Right renal cortex interstitium (tissue), 3 donors: ENCODE data around the gene UBE2M. TPM values are rescaled to one million over a fixed set of nuclear protein-coding genes. Genes with fewer than 3 reads are reported as not detected.
"Not testable (repeated sequence)": the region's sequence is repeated elsewhere in the genome, so short reads cannot be mapped to it uniquely, and the experiment has no call there.

Experiments
- DNase-seq, 3 donors: peaks; one replicate each; pipeline ENCODE4 v3.0.0-alpha.2; 2013; ENCODE audit warnings: low read depth in 3 of 3, low spot score in 2 of 3
- polyA plus RNA-seq, 3 donors: library from polyadenylated mRNA; unstranded; fragments of 120-200 nt; gene quantifications; one replicate each; pipeline ENCODE4 v1.2.1, GENCODE V29; 2013; ENCODE audit not compliant: insufficient read length in 3 of 3

Gene UBE2M
- polyA plus RNA-seq, 3 donors, result 79.4 to 99.8 (median 86.5) TPM

- DNase-seq, result peak; percentile 92 to 99 (median 96)
Observed at GRCh38 chr19:58543826-58544590, 14.4 kb downstream of the UBE2M start, which contains the start of gene TRIM28. Gene TRIM28, plus strand, starts transcription at chr19:58544064. Its CDS starts 694 bp downstream, at chr19:58544758.

DNA sequence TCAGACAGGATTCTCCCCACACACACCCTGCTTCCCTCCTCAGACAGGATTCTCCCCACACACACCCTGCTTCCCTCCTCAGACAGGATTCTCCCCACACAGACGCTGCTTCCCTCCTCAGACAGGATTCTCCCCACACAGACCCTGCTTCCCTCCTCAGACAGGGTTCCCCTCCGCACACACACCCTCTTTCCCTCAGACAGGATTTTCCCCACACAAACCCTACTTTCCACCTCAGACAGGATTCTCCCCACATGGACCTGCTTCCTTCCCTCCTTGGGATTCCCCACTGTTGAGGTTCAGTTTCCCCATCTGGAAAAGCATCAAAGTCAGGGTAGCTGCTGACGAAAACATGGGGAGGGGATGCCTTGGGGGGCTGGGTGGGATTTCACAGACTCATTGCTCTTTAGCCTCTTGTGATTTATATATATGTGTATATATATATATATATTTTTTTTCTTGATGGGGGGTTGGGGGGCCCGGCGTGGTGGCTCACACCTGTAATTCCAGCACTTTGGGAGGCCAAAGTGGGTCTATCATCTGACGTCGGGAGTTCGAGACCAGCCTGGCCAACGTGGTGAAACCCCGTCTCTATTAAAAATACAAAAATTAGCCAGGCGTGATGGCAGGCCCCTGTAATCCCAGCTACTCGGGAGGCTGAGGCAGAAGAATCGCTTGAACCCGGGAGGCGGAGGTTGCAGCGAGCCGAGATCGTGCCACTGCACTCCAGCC lies 15.6 kb downstream of the UBE2M start:
- DNase-seq, result not testable (repeated sequence)

GRCh38 chr19:58539169-58539559 lies 19.2 kb downstream of the UBE2M start:
- not testable (repeated sequence) for DNase-seq

- DNase-seq, result no peak
Observed at GRCh38 chr19:58538257-58539168, 19.9 kb downstream of the UBE2M start.

DNA sequence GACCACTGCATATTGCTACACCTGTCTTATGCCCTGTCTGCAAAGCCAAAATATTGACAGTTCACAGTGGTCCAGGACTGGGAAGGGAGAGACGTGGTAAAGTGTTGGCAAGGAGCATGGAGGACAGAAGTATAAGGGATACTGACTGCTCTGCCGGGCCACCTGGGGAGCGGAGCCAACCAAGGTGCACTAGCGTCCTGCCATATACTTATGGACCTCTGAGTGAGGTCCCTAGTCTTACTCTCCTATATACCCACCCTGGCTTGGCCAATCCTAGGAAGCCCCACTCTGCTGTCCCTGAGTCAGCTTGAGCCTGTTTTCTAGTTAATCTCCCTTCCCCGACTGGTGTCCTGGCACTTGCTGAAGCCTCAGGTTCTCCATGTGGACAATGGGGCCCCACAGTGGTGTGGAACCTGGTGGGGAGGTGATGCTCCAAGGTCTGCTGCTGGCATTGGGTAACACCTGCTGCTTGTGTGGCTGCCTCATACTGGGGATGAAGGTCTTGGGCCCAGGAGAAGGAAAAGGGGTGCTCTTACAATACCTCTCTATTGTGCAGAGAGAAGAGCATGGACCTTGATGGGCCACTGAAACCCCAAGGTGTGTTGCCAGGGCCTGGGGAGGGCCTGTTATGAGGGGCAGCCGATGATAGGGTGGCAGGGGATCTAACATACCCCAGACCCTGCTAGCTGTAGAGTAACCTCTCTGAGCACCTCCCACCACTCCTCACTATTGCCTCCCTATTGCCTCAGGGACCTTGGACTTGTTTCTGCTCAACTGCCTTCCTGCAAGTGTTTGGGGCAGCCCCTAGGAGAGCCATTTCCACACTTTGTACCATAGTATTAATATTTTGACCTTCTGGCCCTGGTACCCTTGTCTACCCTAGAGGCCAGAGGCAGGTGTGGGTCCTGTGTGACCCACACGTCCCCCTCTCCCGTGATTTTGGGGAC lies 21.3 kb downstream of the UBE2M start:
- DNase-seq, result no peak

DNA sequence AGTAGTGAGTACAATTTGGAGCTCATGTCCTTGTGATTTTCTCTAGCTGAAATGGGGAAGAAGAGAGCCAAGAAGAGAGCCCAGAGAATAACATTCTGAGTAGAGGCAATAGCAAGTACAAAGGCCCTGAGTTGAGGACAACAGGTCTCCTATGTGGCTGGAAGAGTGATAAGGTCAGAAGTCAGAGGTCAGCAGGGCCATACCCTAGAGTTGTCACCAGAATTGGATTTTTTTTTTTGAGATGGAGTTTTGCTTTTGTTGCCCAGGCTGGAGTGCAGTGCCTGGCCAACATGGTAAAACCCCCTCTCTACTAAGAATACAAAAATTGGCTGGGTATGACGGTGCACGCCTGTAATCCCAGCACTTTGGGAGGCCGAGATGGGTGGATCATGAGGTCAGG lies 22.6 kb downstream of the UBE2M start:
- no peak for DNase-seq

- no peak for DNase-seq
Observed at GRCh38 chr19:58531034-58531840, 27.2 kb downstream of the UBE2M start.

GRCh38 chr19:58529405-58529804 lies 29.0 kb downstream of the UBE2M start:
- DNase-seq, result no peak

DNA sequence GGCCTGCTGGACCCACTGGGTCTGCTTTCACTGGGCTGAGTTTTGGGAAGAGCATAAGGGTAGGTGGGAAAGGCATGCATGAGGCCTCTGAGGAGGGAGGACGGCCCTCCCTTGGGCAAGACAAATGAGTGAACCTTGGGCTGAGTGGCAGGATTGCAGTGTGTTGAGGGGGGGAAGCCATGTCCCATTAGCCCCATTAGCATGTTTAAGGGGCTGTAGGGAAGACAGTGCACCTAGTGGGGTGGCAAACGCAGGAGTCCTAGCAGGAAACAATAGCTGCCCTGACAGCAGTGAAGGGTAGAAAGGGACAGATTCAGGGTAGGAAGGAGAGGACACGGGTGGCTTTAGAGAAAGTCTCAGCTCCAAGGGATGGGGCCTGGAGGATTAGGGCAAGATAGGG lies 35.7 kb downstream of the UBE2M start:
- DNase-seq, result no peak

GRCh38 chr19:58521651-58522050 lies 36.8 kb downstream of the UBE2M start:
- no peak for DNase-seq

GRCh38 chr19:58520257-58520599 lies 38.2 kb downstream of the UBE2M start:
- DNase-seq, result no peak

GRCh38 chr19:58519355-58520256 lies 38.8 kb downstream of the UBE2M start, which contains the start of gene ZBTB45:
Gene ZBTB45, minus strand, starts transcription at chr19:58519810. Its CDS starts 2,137 bp downstream, at chr19:58517673.
- peak in 2 of 3 donors; percentile 86 to 92 for DNase-seq

DNA sequence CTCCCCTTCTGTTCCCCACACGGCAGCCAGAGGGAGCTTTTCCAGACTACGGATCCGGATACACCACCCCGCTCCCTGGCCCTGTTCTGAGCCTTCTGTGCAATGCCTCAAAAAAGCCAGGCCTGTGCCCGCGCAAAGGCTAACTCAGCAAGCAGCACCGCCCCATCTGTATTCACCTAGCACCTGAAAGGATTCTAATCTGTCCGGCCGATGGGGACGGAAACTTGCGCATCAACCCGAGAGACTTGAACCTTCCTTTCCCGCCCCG lies 39.4 kb downstream of the UBE2M start:
- DNase-seq, result peak in 2 of 3 donors; percentile 51 to 65

DNA sequence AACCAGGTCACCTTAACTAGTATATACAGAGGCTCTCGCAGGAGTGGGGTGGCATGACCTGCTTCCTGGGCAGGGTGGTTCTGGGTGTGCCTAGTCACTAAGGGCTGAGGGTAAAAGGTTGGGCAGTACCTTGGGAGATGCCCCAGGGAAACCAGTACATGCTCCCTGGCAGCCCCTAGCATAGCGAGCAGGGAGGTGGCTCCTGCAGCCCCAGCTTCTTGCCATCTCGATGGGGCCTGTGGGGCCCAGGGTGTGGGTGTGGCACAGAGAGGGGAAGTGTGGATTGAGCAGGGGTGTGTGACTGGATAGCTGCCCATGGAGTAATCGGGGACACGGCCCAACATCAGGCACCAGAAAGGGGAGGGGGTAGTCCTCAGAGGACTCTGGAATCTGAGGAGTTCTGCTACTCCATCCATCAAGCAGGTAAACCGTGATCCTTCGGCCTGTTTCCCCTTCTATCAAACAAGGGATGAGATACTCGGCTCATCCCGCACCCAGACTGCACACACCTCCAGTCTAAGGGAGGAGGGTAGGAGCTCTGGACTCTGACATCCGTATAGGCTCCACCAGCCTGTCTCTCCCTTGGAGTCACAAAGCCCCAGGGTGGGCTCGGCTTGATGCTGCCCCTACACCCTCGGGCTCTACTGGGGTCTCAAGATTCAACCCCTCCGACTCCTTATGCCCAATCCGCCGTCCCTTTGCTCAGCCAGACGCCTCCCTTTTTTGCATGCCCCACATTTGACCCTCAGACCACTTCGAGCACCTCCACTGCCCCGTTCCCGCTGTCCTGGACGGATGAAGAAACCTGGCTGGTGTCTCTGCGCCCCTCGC lies 39.9 kb downstream of the UBE2M start:
- DNase-seq, result no peak

GRCh38 chr19:58516964-58517833 lies 41.2 kb downstream of the UBE2M start:
- DNase-seq, result no peak

DNA sequence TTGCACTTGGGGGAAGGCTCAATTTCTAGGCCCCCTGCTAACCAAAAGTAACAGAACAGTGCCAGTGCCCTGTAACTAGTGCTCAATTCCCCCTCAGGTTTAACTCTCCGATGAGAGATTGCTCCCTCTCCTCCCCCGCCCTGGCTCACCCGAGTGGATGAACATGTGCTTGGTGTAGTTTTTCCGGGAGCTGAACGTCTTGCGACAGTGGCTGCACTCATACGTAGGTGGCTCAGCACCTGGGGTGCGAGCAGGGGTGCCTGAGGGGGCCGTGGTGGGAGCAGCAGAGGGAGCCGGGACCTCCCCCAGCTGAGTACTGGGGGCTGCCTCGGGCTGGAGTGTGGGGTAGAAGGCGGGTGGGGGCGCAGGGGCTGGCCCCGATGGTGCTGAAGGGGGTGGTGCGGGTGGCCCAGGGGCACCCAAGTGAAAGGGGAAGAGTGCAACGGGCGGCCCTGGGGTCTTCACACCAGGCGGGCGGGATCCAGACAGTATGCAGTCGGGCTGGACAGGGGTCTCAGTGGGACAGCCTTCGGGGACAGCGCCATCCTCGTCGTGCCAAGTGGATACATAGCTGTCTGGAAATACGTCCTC lies 42.1 kb downstream of the UBE2M start:
- no peak for DNase-seq
